Muscle layer of colon (tissue), 2 donors: ENCODE measurements around the gene HCN4.

Experiments
- H3K27ac ChIP-seq: one replicate; pipeline ENCODE4 v1.7.0; 2013; ENCODE audit warnings: low read depth, mild to moderate bottlenecking, low read length, moderate library complexity
- H3K27me3 ChIP-seq, 2 donors: one replicate each; pipeline ENCODE4 v1.7.0; 2013; ENCODE audit warnings: low read length in 2 of 2, mild to moderate bottlenecking in 2 of 2; ENCODE audit not compliant: insufficient read depth in 2 of 2, control insufficient read depth in 1 of 2
- H3K36me3 ChIP-seq: one replicate; pipeline ENCODE4 v1.7.0; 2013; ENCODE audit warnings: mild to moderate bottlenecking, low read length; ENCODE audit not compliant: insufficient read depth
- H3K4me1 ChIP-seq: one replicate; pipeline ENCODE4 v1.7.0; 2013; ENCODE audit warnings: mild to moderate bottlenecking, low read length; ENCODE audit not compliant: insufficient read depth
- H3K4me3 ChIP-seq, 2 donors: one replicate each; pipeline ENCODE4 v1.7.0; 2013; ENCODE audit warnings: low read length in 2 of 2, low read depth in 1 of 2, mild to moderate bottlenecking in 1 of 2, moderate library complexity in 1 of 2
- H3K9ac ChIP-seq: one replicate; pipeline ENCODE4 v1.7.0; 2013; ENCODE audit warnings: low read length
- H3K9me3 ChIP-seq: one replicate; pipeline ENCODE4 v1.7.0; 2013; ENCODE audit warnings: mild to moderate bottlenecking, low read length
- donor health status: abdominal sarcoma.
- donor health status: Adenocarcinoma of cecum.

The HCN4 gene

GRCh38 chr15:73282567-73283365, 86.0 kb downstream of the HCN4 start:
- Histone ChIP-seq H3K36me3 (peaks cover 44% of the 10 kb centered on the region), H3K9ac (no peak overlapping the region), H3K27me3 (no peaks in the 10 kb centered on the region), H3K4me3 (no peak overlapping the region), H3K27ac (no peak overlapping the region), H3K4me1 (no peaks in the 10 kb centered on the region), H3K9me3 (no peaks in the 10 kb centered on the region)

GRCh38 chr15:73275862-73276261, 92.9 kb downstream of the HCN4 start:
- no peaks in the 10 kb centered on the region for H3K27me3 ChIP-seq
- no peak overlapping the region for H3K9ac ChIP-seq
- no peak overlapping the region for H3K27ac ChIP-seq
- no peak overlapping the region for H3K4me3 ChIP-seq
- no peaks in the 10 kb centered on the region for H3K9me3 ChIP-seq
- no peaks in the 10 kb centered on the region for H3K4me1 ChIP-seq
- peaks cover 17% of the 10 kb centered on the region for H3K36me3 ChIP-seq

- H3K4me3 ChIP-seq = no peak overlapping the region
- H3K27ac ChIP-seq = no peak overlapping the region
- H3K36me3 ChIP-seq = peaks cover 24% of the 10 kb centered on the region
- no peak overlapping the region for H3K9ac ChIP-seq
- H3K4me1 ChIP-seq = no peaks in the 10 kb centered on the region
- H3K9me3 ChIP-seq = no peaks in the 10 kb centered on the region
- no peaks in the 10 kb centered on the region for H3K27me3 ChIP-seq
These were observed 95.4 kb downstream of the HCN4 start for GRCh38 chr15:73273181-73274002.

GRCh38 chr15:73270366-73271097, 98.2 kb downstream of the HCN4 start:
- Histone ChIP-seq H3K9me3 (no peaks in the 10 kb centered on the region), H3K4me3 (no peak overlapping the region), H3K36me3 (peaks cover 33% of the 10 kb centered on the region), H3K27me3 (no peaks in the 10 kb centered on the region), H3K9ac (no peak overlapping the region), H3K27ac (no peak overlapping the region), H3K4me1 (no peaks in the 10 kb centered on the region)
